HT1080 (cell line): ENCODE measurements around the gene GOLGA8B. TPM values are rescaled to one million over a fixed set of nuclear protein-coding genes. Genes with fewer than 3 reads are reported as not detected.
"Not testable (repeated sequence)": the region's sequence is repeated elsewhere in the genome, so short reads cannot be mapped to it uniquely, and the experiment has no call there.

Source experiments
- DNase-seq: peaks from one replicate; pipeline ENCODE4 v3.0.0-alpha.2; 2015; ENCODE audit warnings: low read depth
- polyA plus RNA-seq, 2 experiments: library from polyadenylated mRNA; depleted of rRNA; stranded (reverse); fragments of >200 nt; gene quantifications; 2 replicates each; pipeline ENCODE4 v1.2.3, GENCODE V29; 2015
- total RNA-seq: library from RNA; depleted of rRNA; stranded (reverse); fragments of >200 nt; shearing (Covaris generic); gene quantifications from 2 replicates; pipeline ENCODE4 v1.2.3, GENCODE V29; 2014; rRNA removed

The GOLGA8B gene
- 8.5 and 9.6 TPM in 2 replicates for total RNA-seq
- polyA plus RNA-seq (2015; cell fraction: cytosol; rRNA removed): 8.6 and 9.5 TPM in 2 replicates
- 189 and 196 TPM in 2 replicates for polyA plus RNA-seq (2015; cell fraction: nucleus; rRNA removed)

GRCh38 chr15:34583399-34584329, at the start of gene GOLGA8B:
Gene GOLGA8B (minus strand): TSS chr15:34583651. CDS start chr15:34535912, 47,739 bp downstream.
- peak; percentile 53 for DNase-seq

GRCh38 chr15:34633165-34633564, 49.7 kb upstream of the GOLGA8B start:
- DNase-seq: not testable (repeated sequence)

GRCh38 chr15:34628577-34629152, 45.2 kb upstream of the GOLGA8B start:
- no peak for DNase-seq

GRCh38 chr15:34625007-34625406, 41.6 kb upstream of the GOLGA8B start:
- DNase-seq: no peak

- DNase-seq: peak; percentile 6
Measured at GRCh38 chr15:34621675-34622074, 38.2 kb upstream of the GOLGA8B start.

- no peak for DNase-seq
Measured at GRCh38 chr15:34620814-34621213, 37.4 kb upstream of the GOLGA8B start.

GRCh38 chr15:34620142-34620541, 36.7 kb upstream of the GOLGA8B start:
- DNase-seq: no peak

- no peak for DNase-seq
Measured at GRCh38 chr15:34619151-34619550, 35.7 kb upstream of the GOLGA8B start.

- DNase-seq: no peak
Measured at GRCh38 chr15:34618073-34618472, 34.6 kb upstream of the GOLGA8B start.

- DNase-seq: peak; percentile 50
Measured at GRCh38 chr15:34616613-34617012, 33.2 kb upstream of the GOLGA8B start.

GRCh38 chr15:34613997-34614396, 30.5 kb upstream of the GOLGA8B start:
- no peak for DNase-seq

GRCh38 chr15:34613301-34613700, 29.9 kb upstream of the GOLGA8B start:
- DNase-seq: no peak

- DNase-seq: peak; percentile 4
Measured at GRCh38 chr15:34610354-34610753, 26.9 kb upstream of the GOLGA8B start.

- DNase-seq: no peak
Measured at GRCh38 chr15:34609102-34610057, 25.9 kb upstream of the GOLGA8B start.

- no peak for DNase-seq
Measured at GRCh38 chr15:34608517-34608916, 25.1 kb upstream of the GOLGA8B start.

GRCh38 chr15:34607832-34608231, 24.4 kb upstream of the GOLGA8B start:
- no peak for DNase-seq

GRCh38 chr15:34606545-34606944, 23.1 kb upstream of the GOLGA8B start:
- DNase-seq: no peak

GRCh38 chr15:34606131-34606530, 22.7 kb upstream of the GOLGA8B start:
- DNase-seq: no peak

- no peak for DNase-seq
Measured at GRCh38 chr15:34603095-34603494, 19.6 kb upstream of the GOLGA8B start.

- DNase-seq: no peak
Measured at GRCh38 chr15:34600923-34601322, 17.5 kb upstream of the GOLGA8B start.
